GM10248 (cell line): ENCODE data around the gene GJC1.

Source experiments
- CTCF ChIA-PET: fragments of 300-600 bp; sonication (Branson Sonifier 250); formaldehyde crosslinking; extraction: SDS; loops from one replicate; lab custom pipeline; 2021; ENCODE audit warnings: antibody characterized with exemption; lab: Yijun Ruan, JAX
- POLR2A ChIA-PET: fragments of 350-650 bp; sonication (Branson Sonifier 250); formaldehyde crosslinking; extraction: SDS; loops from one replicate; lab custom pipeline; 2020; ENCODE audit warnings: antibody characterized with exemption; lab: Yijun Ruan, JAX
- DNase-seq: peaks from one replicate; pipeline ENCODE4 v3.0.0; 2012; ENCODE audit errors: extremely low spot score
- TF ChIP-seq, protein P1 (sequence below): IDR thresholded peaks from 2 replicates; pipeline ENCODE4 v1.5.1; 2012; ENCODE audit warnings: mild to moderate bottlenecking, low read depth; ENCODE audit errors: extremely low read depth, missing control alignments, control extremely low read depth

GJC1 gene

DNA sequence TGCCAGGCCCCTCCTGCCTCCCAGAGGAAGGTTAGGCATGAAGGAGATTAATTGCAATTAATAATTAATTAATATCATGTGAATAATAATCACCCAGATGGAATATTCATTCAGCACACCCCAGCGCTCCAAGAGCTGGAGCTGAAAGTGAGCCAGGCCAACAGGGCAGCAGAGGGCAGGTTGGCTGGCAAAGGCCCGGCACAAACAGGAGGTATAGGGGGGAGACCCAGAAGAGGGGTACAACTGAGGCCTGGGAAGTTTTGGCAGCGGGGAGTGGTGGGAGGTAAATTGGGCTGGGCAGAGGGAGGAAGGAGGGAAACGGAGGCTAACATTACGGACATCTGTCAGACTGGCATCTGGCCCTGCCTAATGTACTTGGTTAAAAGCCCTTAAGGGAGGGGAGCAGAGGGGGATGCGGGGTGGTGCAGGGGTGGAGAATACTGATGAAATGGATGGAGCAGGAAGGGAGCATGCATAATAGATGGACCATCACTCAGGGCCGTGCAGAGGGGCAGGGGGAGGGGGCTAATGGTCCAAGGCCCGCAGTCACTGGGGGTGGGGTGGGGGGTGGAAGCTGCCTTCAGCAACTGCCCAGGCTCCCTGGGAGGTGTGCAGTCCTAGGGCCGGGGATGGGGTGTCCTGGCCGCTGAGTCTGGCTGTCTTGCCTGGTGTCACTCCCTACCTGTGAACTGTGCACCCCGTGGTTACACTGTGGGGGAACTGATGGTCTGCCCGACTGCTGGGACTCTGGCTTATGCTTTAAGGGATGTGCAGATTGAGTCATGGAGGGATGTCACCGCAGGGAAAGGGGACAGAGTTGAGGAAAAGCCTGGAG is 69.4 kb downstream of the GJC1 start:
- ChIA-PET CTCF (interaction anchor here (0.8 to 4.5 kb wide), 6 partner anchors 9 to 117 kb away, joined by 3 to 31 read pairs (median 3); no protein-coding TSS in a partner anchor), POLR2A (no interaction called here)
- TF ChIP-seq, protein P1, sequence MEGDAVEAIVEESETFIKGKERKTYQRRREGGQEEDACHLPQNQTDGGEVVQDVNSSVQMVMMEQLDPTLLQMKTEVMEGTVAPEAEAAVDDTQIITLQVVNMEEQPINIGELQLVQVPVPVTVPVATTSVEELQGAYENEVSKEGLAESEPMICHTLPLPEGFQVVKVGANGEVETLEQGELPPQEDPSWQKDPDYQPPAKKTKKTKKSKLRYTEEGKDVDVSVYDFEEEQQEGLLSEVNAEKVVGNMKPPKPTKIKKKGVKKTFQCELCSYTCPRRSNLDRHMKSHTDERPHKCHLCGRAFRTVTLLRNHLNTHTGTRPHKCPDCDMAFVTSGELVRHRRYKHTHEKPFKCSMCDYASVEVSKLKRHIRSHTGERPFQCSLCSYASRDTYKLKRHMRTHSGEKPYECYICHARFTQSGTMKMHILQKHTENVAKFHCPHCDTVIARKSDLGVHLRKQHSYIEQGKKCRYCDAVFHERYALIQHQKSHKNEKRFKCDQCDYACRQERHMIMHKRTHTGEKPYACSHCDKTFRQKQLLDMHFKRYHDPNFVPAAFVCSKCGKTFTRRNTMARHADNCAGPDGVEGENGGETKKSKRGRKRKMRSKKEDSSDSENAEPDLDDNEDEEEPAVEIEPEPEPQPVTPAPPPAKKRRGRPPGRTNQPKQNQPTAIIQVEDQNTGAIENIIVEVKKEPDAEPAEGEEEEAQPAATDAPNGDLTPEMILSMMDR = no peak
- no peak for DNase-seq

DNA sequence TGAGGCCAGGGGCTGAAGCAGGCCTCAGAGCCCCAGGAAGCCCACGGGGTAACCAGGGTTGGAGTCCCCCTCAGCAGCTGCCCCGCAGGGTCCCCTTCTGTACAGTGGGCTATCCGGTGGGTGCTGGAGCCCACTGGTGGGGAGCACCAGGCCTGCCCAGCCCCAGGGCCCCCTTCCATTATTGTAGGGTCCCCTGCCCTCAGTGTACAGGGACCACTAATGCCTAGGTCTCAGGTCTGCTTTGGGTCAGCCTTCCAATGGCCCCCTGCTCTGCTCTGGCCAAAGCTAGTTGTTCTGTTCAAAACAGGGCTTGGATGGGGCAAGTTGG is 70.2 kb downstream of the GJC1 start:
- TF ChIP-seq, protein P1 = no peak
- CTCF ChIA-PET = interaction anchor here (0.8 to 2.6 kb wide), 4 partner anchors 16 to 118 kb away, joined by 3 to 10 read pairs (median 3); no protein-coding TSS in a partner anchor
- POLR2A ChIA-PET = interaction anchor here (0.5 kb wide), 1 partner anchor 394 kb away, joined by 3 read pairs; no protein-coding TSS in a partner anchor
- no peak for DNase-seq

DNA sequence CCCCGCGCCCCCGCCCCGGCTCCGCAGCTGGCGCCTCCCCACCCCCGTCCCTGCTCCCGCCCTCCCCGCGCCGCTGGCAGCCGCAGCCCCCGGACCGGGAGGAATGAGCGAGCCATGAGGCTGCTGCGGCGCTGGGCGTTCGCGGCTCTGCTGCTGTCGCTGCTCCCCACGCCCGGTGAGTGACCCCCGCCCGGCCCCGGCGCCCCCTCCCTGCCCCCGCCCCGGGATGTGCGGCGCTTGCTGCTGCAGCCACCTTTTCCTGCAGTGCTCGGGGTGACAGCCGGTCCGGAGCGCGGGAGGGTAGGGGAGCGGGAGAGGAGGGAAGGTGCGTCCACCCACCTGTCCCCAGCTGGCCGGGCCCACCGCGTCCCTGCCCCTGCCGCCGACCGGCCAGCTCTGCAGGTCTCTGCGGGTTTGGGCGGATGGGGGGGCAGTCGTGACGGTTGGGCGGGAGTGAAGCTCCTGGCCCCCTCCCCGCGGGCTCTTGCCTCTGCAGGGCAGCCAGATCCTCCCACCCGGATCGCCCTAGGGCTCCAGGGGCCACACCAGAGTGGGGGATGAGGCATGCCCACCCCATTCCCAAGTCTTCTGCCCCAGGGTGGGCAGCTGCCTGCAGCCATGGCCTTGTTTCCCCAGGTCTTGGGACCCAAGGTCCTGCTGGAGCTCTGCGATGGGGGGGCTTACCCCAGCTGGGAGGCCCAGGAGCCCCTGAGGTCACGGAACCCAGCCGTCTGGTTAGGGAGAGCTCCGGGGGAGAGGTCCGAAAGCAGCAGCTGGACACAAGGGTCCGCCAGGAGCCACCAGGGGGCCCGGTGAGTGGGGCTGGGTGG is 70.8 kb downstream of the GJC1 start:
- POLR2A ChIA-PET = interaction anchor here (0.5 kb wide), 1 partner anchor 395 kb away, joined by 3 read pairs; no protein-coding TSS in a partner anchor
- CTCF ChIA-PET = interaction anchor here (1.0 to 2.6 kb wide), 3 partner anchors 20 to 119 kb away, joined by 3 to 10 read pairs (median 3); no protein-coding TSS in a partner anchor
- TF ChIP-seq, protein P1 = no peak
- no peak for DNase-seq

DNA sequence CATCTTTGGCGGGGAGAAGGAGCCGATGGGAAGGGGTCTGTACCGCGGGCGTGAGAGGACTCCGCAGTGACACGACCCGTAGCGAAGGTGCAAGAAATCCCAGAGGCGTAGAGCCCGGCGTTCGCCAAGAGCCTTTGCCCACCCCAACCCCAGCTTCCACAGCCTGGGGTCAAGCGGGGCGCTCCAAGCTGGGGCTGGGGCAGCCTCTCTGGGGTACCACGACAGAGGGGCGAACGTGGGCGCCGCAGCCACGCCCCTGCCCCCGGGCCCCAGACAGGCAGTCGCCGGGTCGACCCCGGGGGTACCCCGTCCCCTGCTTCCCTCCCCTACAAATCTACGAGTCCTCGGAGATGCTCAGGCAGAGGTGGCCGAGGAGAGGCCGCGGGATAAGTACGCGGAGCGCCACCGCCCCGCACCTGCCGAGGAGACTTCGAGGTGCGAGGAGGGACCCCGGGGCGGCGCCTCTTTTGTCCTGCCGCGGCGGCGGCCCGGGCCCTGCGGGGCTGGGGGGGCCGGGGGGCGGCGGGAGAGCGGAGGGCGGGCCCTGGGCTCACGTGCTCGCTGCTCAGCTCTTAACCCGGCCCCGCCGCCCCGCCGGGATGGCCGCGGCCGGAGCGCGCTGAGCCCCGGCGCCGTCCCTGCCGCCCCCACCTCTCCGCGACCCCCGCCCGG is 71.5 kb downstream of the GJC1 start, which contains the start of gene ADAM11:
TSS of gene ADAM11 (plus strand) at position 575 of the 672 bp plus-strand sequence. CDS start 212 bp downstream, outside the sequence.
- ChIA-PET CTCF (interaction anchor here (2.6 kb wide), 1 partner anchor 21 kb away, joined by 10 read pairs; no protein-coding TSS in a partner anchor), POLR2A (no interaction called here)
- TF ChIP-seq, protein P1 = no peak
- peak; percentile 54 for DNase-seq

DNA sequence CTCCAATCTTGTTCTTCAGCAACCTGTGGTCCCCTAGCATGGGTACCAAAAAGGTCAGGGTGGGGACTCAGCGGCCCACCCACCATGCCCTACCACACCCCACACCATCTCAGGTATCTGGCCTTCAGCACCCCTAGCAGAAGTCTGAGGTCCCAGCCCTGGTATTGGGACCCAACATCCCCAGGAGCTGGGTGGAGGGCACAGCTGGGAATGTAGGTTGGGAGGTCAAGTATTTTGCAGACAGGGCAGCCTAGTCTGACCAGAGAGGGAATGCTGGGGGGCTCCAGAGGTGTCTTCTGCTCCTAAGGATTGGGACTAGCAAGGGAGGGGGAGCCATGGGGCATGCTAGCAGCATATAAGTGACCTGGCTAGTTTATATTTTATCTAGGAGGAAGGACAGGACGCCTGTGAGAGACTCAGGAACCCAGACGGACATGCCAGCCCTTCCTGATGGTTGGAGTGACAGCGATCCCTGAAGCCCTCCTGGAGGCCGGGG is 72.1 kb downstream of the GJC1 start:
- CTCF ChIA-PET = no interaction called here

More for the DNA sequence above, 72.1 kb downstream of the GJC1 start:
- POLR2A ChIA-PET = no interaction called here
- TF ChIP-seq, protein P1 = no peak
- no peak for DNase-seq
